A549 (cell line): ENCODE measurements around the gene RGS2. TPM values are rescaled to one million over a fixed set of nuclear protein-coding genes. Genes with fewer than 3 reads are reported as not detected.

Experiments
- ATAC-seq, 2 experiments: fragments of 200-7000 bp in 1 of 2; fragments of >200 bp in 1 of 2; cut with Nextera tagmentation in 1 of 2; cut with Tn5 transposase in 1 of 2; 3 replicates each; pipeline versions ENCODE4 v1.8.0 to v1.9.1; 2018 to 2020; ENCODE audit warnings: mild to moderate bottlenecking in 1 of 2, moderate library complexity in 1 of 2
- CTCF ChIA-PET: fragments of 300-600 bp; sonication (Branson Sonifier 250); formaldehyde crosslinking; extraction: SDS; loops from one replicate; lab custom pipeline; 2021; ENCODE audit warnings: antibody characterized with exemption, inconsistent platforms; lab: Yijun Ruan, JAX
- POLR2A ChIA-PET: fragments of 350-600 bp; formaldehyde crosslinking; extraction: SDS; loops from one replicate; lab custom pipeline; 2021; ENCODE audit warnings: antibody characterized with exemption, inconsistent platforms; lab: Yijun Ruan, JAX
- DNase-seq, 2 experiments: peaks; one replicate each; pipeline versions ENCODE4 v3.0.0 to v3.0.0-alpha.2; 2011 to 2016; ENCODE audit warnings: low read depth in 1 of 2, low spot score in 1 of 2
- FAIRE-seq: peaks from 2 replicates; lab custom pipeline; 2011; peaks lifted over from hg19 to GRCh38; lab: Jason Lieb, UNC
- H3K27ac ChIP-seq, 2 experiments: fragments of >200 bp; sonication (Bioruptor Twin); formaldehyde crosslinking; 3 replicates each; pipeline ENCODE4 v1.5.1; 2016 to 2017
- H3K4me1 ChIP-seq: fragments of >200 bp; sonication (Bioruptor Twin); formaldehyde crosslinking; 3 replicates; pipeline ENCODE4 v1.6.1; 2016
- H3K4me2 ChIP-seq: fragments of >200 bp; sonication (Bioruptor Twin); formaldehyde crosslinking; 3 replicates; pipeline ENCODE4 v1.6.1; 2016
- H3K4me3 ChIP-seq: fragments of >200 bp; sonication (Bioruptor Twin); formaldehyde crosslinking; 3 replicates; pipeline ENCODE4 v1.5.1; 2016
- H3K9me3 ChIP-seq: fragments of >200 bp; sonication (Bioruptor Twin); formaldehyde crosslinking; 3 replicates; pipeline ENCODE4 v1.6.1; 2016
- ATOH8 ChIP-seq: fragments of 250-450 bp; sonication (Bioruptor Pico); IDR thresholded peaks from 2 replicates; pipeline ENCODE4 v1.5.0; 2020; ENCODE audit warnings: low read depth, mild to moderate bottlenecking, moderate library complexity
- BHLHE40 ChIP-seq: IDR thresholded peaks from 2 replicates; pipeline ENCODE4 v1.6.1; 2012; ENCODE audit warnings: low read depth, low read length, inconsistent platforms
- CBX2 ChIP-seq: fragments of 200-600 bp; sonication (generic); IDR thresholded peaks from 2 replicates; pipeline ENCODE4 v1.6.1; 2016; ENCODE audit warnings: low read depth, mild to moderate bottlenecking, borderline replicate concordance
- CTCF ChIP-seq: fragments of >200 bp; sonication (Bioruptor Twin); formaldehyde crosslinking; IDR thresholded peaks from 3 replicates; pipeline ENCODE4 v1.5.1; 2016
- E2F6 ChIP-seq: IDR thresholded peaks from 2 replicates; pipeline ENCODE4 v1.6.1; 2012; ENCODE audit warnings: low read depth, borderline replicate concordance
- FOSB ChIP-seq: fragments of 250-450 bp; sonication (Bioruptor Pico); IDR thresholded peaks from 2 replicates; pipeline ENCODE4 v1.5.0; 2020; ENCODE audit warnings: mild to moderate bottlenecking, moderate library complexity
- FOXS1 ChIP-seq: fragments of 250-450 bp; sonication (Bioruptor Pico); IDR thresholded peaks from 2 replicates; pipeline ENCODE4 v1.5.0; 2020; ENCODE audit warnings: mild to moderate bottlenecking, moderate library complexity
- GATA3 ChIP-seq: IDR thresholded peaks from 2 replicates; pipeline ENCODE4 v1.6.1; 2012; ENCODE audit warnings: borderline replicate concordance
- HEYL ChIP-seq: fragments of 250-450 bp; sonication (Bioruptor Pico); IDR thresholded peaks from 2 replicates; pipeline ENCODE4 v1.8.0; 2021; ENCODE audit warnings: mild to moderate bottlenecking, moderate library complexity
- MAFK ChIP-seq: fragments of 450-650 bp; IDR thresholded peaks from 2 replicates; pipeline ENCODE4 v1.6.1; 2014; ENCODE audit not compliant: partially characterized antibody
- MAZ ChIP-seq: fragments of 150-350 bp; IDR thresholded peaks from 2 replicates; pipeline ENCODE4 v1.6.1; 2014; ENCODE audit warnings: antibody characterized with exemption, low read depth, low read length, borderline replicate concordance
- NPAS2 ChIP-seq: fragments of 250-450 bp; sonication (Bioruptor Pico); IDR thresholded peaks from 2 replicates; pipeline ENCODE4 v1.8.0; 2022; ENCODE audit warnings: mild to moderate bottlenecking, moderate library complexity, borderline replicate concordance
- NR3C1 ChIP-seq: fragments of >200 bp; sonication (Bioruptor Twin); formaldehyde crosslinking; IDR thresholded peaks from 3 replicates; pipeline ENCODE4 v1.6.1; 2017
- RFX5 ChIP-seq: fragments of 450-650 bp; IDR thresholded peaks from 2 replicates; pipeline ENCODE4 v1.7.1; 2014; ENCODE audit warnings: antibody characterized with exemption, mild to moderate bottlenecking, moderate library complexity
- RNF2 ChIP-seq: fragments of 200-600 bp; sonication (generic); IDR thresholded peaks from 2 replicates; pipeline ENCODE4 v1.6.1; 2016; ENCODE audit warnings: low read depth, mild to moderate bottlenecking, antibody characterized with exemption, moderate library complexity, borderline replicate concordance
- SREBF2 ChIP-seq: fragments of 450-650 bp; IDR thresholded peaks from 2 replicates; pipeline ENCODE4 v1.6.1; 2014; ENCODE audit warnings: mild to moderate bottlenecking, moderate library complexity
- USF2 ChIP-seq: fragments of 450-650 bp; IDR thresholded peaks from 2 replicates; pipeline ENCODE4 v1.6.1; 2014; ENCODE audit warnings: antibody characterized with exemption
- ZSCAN20 ChIP-seq: fragments of 250-450 bp; sonication (Bioruptor Pico); IDR thresholded peaks from 2 replicates; pipeline ENCODE4 v1.8.0; 2022; ENCODE audit warnings: mild to moderate bottlenecking, moderate library complexity
- WGBS: methylation state at CpG from one replicate; pipeline ENCODE4 v1.1.6; 2017; ENCODE audit errors: missing lambda C conversion rate; 5-methylcytosine and 5-hydroxymethylcytosine counted together
- polyA plus RNA-seq, 4 experiments: library from polyadenylated mRNA; depleted of rRNA in 3 of 4; stranded (reverse); fragments of >200 nt; fragmentation: RNase III in 1 of 4; extraction: RNeasy Plus Mini Kit Qiagen cat#74134 plus additional on column Dnase treatment in 1 of 4; gene quantifications; 2 replicates in 3 of 4; 3 replicates in 1 of 4; pipeline ENCODE4 v1.2.3, GENCODE V29; 2011 to 2017

RGS2 gene
- polyA plus RNA-seq, 2 of the 4 experiments (the other 2 are of a cell fraction) = 20.1 to 26.5 TPM

- TF ChIP-seq E2F6 (no peak), RFX5 (no peak), SREBF2 (no peak), CBX2 (no peak)
- TF ChIP-seq, all 56 proteins: peak for 0
Measured at GRCh38 chr1:192835116-192835515, 26.3 kb downstream of the RGS2 start (continued).

- no peaks in the 10 kb centered on the region for H3K4me1 ChIP-seq
- POLR2A ChIA-PET = no interaction called here
- no peak overlapping the region for H3K27ac ChIP-seq
- CTCF ChIA-PET = interaction anchor here (0.6 kb wide), 1 partner anchor 134 kb away, joined by 4 read pairs; no protein-coding TSS in a partner anchor
- TF ChIP-seq E2F6 (no peak), MAFK (peak; percentile 94)
- TF ChIP-seq, all 56 proteins: peak for 1
- ATAC-seq = no peak
- Histone ChIP-seq H3K9me3 (no peaks in the 10 kb centered on the region), H3K4me3 (no peak overlapping the region), H3K4me2 (no peak overlapping the region)
- WGBS = 73% methylated on average over 9 of the region's 9 CpGs
- no peak for DNase-seq
- FAIRE-seq = no peak
Measured at GRCh38 chr1:192839162-192840066, 30.6 kb downstream of the RGS2 start.

GRCh38 chr1:192844360-192844759, 35.5 kb downstream of the RGS2 start:
- WGBS = 84% methylated on average over 1 of the region's 1 CpG
- CTCF ChIA-PET = interaction anchor here (0.7 to 1.0 kb wide), 2 partner anchors 186 to 370 kb away, joined by 3 to 4 read pairs; no protein-coding TSS in a partner anchor

GRCh38 chr1:192846950-192847349, 38.1 kb downstream of the RGS2 start:
- 92% methylated on average over 2 of the region's 2 CpGs for WGBS
- no peaks in the 10 kb centered on the region for H3K9me3 ChIP-seq
- ATAC-seq (no peak), FAIRE-seq (no peak), DNase-seq (no peak)
- no peak overlapping the region for H3K27ac ChIP-seq
- H3K4me2 ChIP-seq = no peak overlapping the region
- POLR2A ChIA-PET = no interaction called here
- CTCF ChIA-PET = interaction anchor here (1.0 kb wide), 1 partner anchor 9 kb away, joined by 3 read pairs; no protein-coding TSS in a partner anchor
- H3K4me1 ChIP-seq = no peaks in the 10 kb centered on the region
- no peak overlapping the region for H3K4me3 ChIP-seq
- TF ChIP-seq FOXS1 (CRISPR knock-in tag) = no peak
- no peak for TF ChIP-seq HEYL
- no peak for TF ChIP-seq NPAS2 (CRISPR knock-in tag)
- TF ChIP-seq RNF2 = no peak
- TF ChIP-seq MAZ = no peak
- no peak for TF ChIP-seq CTCF
- TF ChIP-seq GATA3 = no peak
- TF ChIP-seq FOSB (CRISPR knock-in tag) = no peak
- TF ChIP-seq USF2 = no peak
- TF ChIP-seq ATOH8 = no peak
- TF ChIP-seq BHLHE40 = no peak
- TF ChIP-seq, all 56 proteins: peak for 0

More at GRCh38 chr1:192844360-192844759, 35.5 kb downstream of the RGS2 start:
- TF ChIP-seq CBX2 (no peak), NPAS2 (CRISPR knock-in tag) (no peak), NR3C1 (no peak), ZSCAN20 (CRISPR knock-in tag) (no peak)
- Histone ChIP-seq H3K9me3 (no peaks in the 10 kb centered on the region), H3K4me2 (no peak overlapping the region), H3K27ac (no peak overlapping the region), H3K4me3 (no peak overlapping the region), H3K4me1 (no peaks in the 10 kb centered on the region)
- no peak for ATAC-seq
- no peak for FAIRE-seq
- POLR2A ChIA-PET = no interaction called here
- no peak for DNase-seq
